GM18861 (cell line): ENCODE data around the gene NPHP1.
"Not testable (repeated sequence)": the region's sequence is repeated elsewhere in the genome, so short reads cannot be mapped to it uniquely, and the experiment has no call there.

Experiments used
- ATAC-seq: cut with Tn5 transposase; IDR thresholded peaks from one replicate; pipeline ENCODE4 v1.9.1; 2021; ENCODE audit not compliant: unreplicated experiment

NPHP1 gene

GRCh38 chr2:110198016-110198415, 6.8 kb downstream of the NPHP1 start:
- ATAC-seq = no peak

GRCh38 chr2:110197452-110197851, 7.4 kb downstream of the NPHP1 start:
- no peak for ATAC-seq

- ATAC-seq = not testable (repeated sequence)
These were observed 14.6 kb downstream of the NPHP1 start for GRCh38 chr2:110190169-110190568.

DNA sequence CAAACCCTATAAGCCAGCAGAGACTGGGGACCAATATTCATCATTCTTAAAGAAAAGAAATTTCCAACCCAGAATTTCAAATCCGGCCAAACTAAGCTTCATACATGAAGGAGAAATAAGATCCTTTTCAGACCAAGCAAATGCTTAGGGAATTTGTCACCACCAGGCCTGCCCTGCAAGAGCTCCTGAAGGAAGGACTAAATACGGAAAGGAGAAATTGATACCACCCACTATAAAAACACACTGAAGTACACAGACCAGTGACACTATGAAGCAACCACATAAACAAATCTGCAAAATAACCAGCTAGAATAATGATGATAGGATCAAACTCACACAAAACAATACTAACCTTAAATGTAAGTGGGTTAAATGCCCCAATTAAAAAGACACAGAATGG, 22.4 kb downstream of the NPHP1 start:
- ATAC-seq = no peak

- ATAC-seq = no peak
These were observed 24.8 kb downstream of the NPHP1 start for GRCh38 chr2:110180036-110180435.

GRCh38 chr2:110173523-110173922, 31.3 kb downstream of the NPHP1 start:
- no peak for ATAC-seq

GRCh38 chr2:110172506-110172905, 32.3 kb downstream of the NPHP1 start:
- ATAC-seq = no peak

DNA sequence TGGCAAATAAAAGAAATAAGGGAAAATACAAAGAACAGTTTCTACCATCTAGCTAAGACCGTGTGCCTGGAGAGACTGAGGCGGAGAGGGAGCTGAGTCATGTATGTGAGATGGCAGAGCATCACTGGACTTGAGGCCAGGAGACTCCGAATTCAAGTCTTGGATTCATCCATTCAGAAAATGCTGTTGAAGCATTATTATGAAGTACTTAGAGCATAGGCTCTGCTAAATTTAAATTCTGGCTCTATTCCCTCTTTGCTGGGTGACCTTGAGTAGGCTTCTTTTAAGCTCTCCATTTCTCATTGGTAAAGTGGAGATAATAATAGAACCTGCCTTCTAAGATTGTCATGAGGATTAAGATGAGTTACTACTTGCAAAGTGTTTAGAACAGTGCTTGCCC, 34.7 kb downstream of the NPHP1 start:
- no peak for ATAC-seq

GRCh38 chr2:110167326-110168000, 37.4 kb downstream of the NPHP1 start:
- ATAC-seq = no peak

- no peak for ATAC-seq
These were observed 38.5 kb downstream of the NPHP1 start for GRCh38 chr2:110166266-110166665.

DNA sequence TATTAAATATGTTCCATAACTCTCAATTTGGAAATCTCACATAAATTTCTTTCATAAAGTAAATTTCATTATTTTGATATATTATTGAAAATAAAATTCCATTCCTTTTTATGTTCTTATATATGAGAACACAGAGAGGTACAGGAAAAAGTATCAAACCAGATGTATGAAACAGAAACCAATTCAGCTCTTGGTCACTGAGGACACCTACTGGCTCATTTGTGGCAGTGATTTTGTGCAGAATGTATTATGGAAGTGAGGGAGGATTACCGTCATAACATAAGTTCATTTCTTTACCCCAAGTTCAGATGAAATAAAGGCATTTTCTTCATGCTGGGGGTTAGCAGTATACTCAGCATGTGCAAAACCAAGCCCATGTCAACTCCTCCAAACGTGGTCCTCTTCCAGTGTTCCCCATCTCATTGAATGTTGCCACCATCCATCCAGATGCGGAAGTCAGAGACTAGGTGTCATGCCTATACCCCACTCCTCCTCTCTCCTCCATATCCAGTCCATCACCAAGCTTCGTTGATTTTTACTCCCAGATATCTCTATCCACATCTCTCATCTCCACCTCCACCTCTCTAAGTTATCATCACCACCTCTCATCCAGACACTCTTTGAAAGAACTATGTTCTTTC, 47.5 kb downstream of the NPHP1 start:
- peak; percentile 78 for ATAC-seq

DNA sequence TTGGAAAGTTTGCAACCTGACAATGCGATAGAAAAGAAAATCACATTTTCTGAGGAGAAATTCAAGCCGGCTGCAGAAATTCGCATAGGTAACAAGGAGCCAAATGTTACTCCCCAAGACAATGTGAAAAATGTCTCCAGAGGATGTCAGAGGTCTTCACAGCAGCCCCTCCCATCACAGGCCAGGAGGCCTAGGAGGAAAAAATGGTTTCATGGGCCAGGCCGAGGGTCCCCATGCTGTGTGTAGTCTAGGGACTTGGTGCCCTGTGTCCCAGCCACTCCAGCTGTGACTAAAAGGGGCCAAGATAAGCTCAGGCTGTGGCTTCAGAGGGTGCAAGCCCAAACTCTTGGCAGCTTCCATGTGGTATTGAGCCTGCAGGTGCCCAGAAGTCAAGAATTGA, 50.0 kb downstream of the NPHP1 start:
- not testable (repeated sequence) for ATAC-seq

DNA sequence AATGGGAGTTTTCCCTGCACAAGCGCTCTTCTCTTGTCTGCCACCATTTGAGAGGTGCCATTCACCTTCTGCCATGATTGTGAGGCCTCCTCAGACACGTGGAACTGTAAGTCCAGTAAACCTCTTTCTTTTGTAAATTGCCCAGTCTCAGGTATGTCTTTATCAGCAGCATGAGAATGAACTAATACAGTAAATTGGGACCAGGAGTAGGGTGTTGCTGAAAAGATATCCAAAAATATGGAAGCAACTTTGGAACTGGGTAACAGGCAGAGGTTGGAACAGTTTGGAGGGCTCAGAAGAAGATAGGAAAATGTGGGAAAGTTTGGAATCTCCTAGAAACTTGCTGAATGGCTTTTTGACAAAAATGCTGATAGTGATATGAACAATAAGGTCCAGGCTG, 50.6 kb downstream of the NPHP1 start:
- ATAC-seq = not testable (repeated sequence)

- no peak for ATAC-seq
These were observed 51.4 kb downstream of the NPHP1 start for GRCh38 chr2:110153416-110153815.

DNA sequence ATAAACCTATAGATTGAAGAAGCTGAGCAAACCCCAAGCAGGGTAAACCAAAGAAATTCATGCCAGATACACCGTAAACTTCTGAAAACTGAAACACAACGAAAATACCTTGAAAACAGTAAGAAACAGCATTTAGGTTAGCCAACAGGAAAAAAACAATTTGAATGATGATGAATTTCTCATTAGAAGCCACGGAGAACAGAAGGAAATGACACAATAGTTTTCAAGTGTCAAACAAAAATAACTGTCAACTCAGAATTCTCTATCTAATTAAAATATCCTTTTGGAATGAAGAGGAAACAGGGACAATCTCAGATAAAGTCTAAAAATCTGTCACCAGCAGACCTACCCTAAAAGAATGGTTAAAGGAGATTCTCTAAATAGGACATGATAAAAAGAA, 51.9 kb downstream of the NPHP1 start:
- no peak for ATAC-seq

GRCh38 chr2:110149330-110150220, 55.2 kb downstream of the NPHP1 start:
- ATAC-seq = no peak

DNA sequence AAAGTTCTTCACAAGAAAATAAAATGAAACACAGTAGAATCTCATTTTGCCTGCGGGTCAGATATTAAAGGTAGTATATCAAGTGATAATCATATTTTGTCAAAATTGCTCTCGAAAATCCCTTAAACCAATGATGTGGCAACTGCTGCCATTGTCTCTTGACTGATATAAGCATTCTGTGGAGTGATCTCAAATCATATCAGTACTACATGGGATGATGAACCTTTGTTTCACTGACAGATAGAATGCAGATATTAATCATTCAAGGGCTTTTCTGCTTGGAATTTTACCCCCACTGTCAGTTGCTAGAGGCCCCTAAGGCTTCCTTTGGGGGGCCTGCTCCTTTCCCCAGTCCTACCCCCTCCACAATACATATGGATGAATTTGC, 57.9 kb downstream of the NPHP1 start:
- no peak for ATAC-seq

GRCh38 chr2:110146183-110146944, 58.4 kb downstream of the NPHP1 start:
- no peak for ATAC-seq

DNA sequence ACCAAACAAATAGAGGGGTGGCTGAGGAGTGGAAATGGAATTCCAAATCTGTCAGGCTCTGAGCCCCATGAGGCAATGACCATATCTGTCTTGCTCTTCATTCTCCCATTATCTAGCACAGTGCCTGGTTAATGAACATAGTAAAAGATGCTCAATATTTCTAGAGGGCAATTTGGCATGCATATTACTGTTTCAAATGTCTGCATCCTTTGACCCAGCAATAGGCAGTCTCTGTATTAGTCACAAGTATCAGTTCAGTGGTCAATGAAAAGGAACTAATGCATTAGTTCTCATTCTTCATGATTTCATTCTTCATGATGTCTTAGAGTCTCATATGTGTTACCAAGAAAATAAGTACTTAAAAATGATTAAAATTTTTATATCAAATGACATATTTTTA, 60.8 kb downstream of the NPHP1 start:
- ATAC-seq = peak; percentile 60

- ATAC-seq = no peak
These were observed 64.4 kb downstream of the NPHP1 start for GRCh38 chr2:110140401-110140800.

- ATAC-seq = no peak
These were observed 70.8 kb downstream of the NPHP1 start for GRCh38 chr2:110134025-110134424.
